Hindlimb muscle (tissue), 1 donor: ENCODE results near the gene STAC3. TPM values are rescaled to one million over a fixed set of nuclear protein-coding genes. Genes with fewer than 3 reads are reported as not detected.
"Not testable (repeated sequence)": the region's sequence is repeated elsewhere in the genome, so short reads cannot be mapped to it uniquely, and the experiment has no call there.

Source experiments
- DNase-seq: peaks from one replicate; pipeline ENCODE4 v3.0.0-alpha.2; 2013
- polyA plus RNA-seq: library from polyadenylated mRNA; unstranded; fragments of 120-200 nt; gene quantifications from one replicate; pipeline ENCODE4 v1.2.1, GENCODE V29; 2013; ENCODE audit not compliant: insufficient read length

Gene STAC3
- polyA plus RNA-seq: 476 TPM

GRCh38 chr12:57250956-57251355, at the start of gene STAC3:
Gene STAC3, minus strand, starts transcription at chr12:57251187. Its CDS starts 1,551 bp downstream, at chr12:57249636.
- DNase-seq: no peak

GRCh38 chr12:57299514-57300016, 48.6 kb upstream of the STAC3 start:
- no peak for DNase-seq

- no peak for DNase-seq
Measured at GRCh38 chr12:57296291-57296690, 45.3 kb upstream of the STAC3 start.

- DNase-seq: not testable (repeated sequence)
Measured at GRCh38 chr12:57282073-57282472, 31.1 kb upstream of the STAC3 start.

GRCh38 chr12:57280211-57281062, 29.4 kb upstream of the STAC3 start:
- no peak for DNase-seq

GRCh38 chr12:57278465-57279381, 27.7 kb upstream of the STAC3 start:
- no peak for DNase-seq

- no peak for DNase-seq
Measured at GRCh38 chr12:57276935-57277563, 26.1 kb upstream of the STAC3 start.

- not testable (repeated sequence) for DNase-seq
Measured at GRCh38 chr12:57276233-57276632, 25.2 kb upstream of the STAC3 start.

- no peak for DNase-seq
Measured at GRCh38 chr12:57273516-57273915, 22.5 kb upstream of the STAC3 start.

GRCh38 chr12:57272337-57273151, 21.6 kb upstream of the STAC3 start:
- no peak for DNase-seq

GRCh38 chr12:57270966-57271470, 20.0 kb upstream of the STAC3 start:
- no peak for DNase-seq

GRCh38 chr12:57268264-57268663, 17.3 kb upstream of the STAC3 start:
- DNase-seq: no peak

- DNase-seq: no peak
Measured at GRCh38 chr12:57266681-57267080, 15.7 kb upstream of the STAC3 start.

- no peak for DNase-seq
Measured at GRCh38 chr12:57263096-57263495, 12.1 kb upstream of the STAC3 start.

GRCh38 chr12:57262126-57262822, 11.3 kb upstream of the STAC3 start:
- DNase-seq: no peak

- DNase-seq: no peak
Measured at GRCh38 chr12:57261428-57261865, 10.5 kb upstream of the STAC3 start.

- no peak for DNase-seq
Measured at GRCh38 chr12:57260366-57260765, 9.4 kb upstream of the STAC3 start.

GRCh38 chr12:57258977-57259970, 8.3 kb upstream of the STAC3 start:
- no peak for DNase-seq

GRCh38 chr12:57255916-57256315, 4.9 kb upstream of the STAC3 start:
- no peak for DNase-seq
